HG02840 (cell line): ENCODE data around the gene POLR2I.
"Not testable (repeated sequence)": the region's sequence is repeated elsewhere in the genome, so short reads cannot be mapped to it uniquely, and the experiment has no call there.

Experiments used
- ATAC-seq: cut with Tn5 transposase; IDR thresholded peaks from one replicate; pipeline ENCODE4 v1.9.1; 2021; ENCODE audit warnings: mild to moderate bottlenecking, moderate library complexity, moderate number of reproducible peaks; ENCODE audit not compliant: unreplicated experiment, low FRiP score

Gene POLR2I

GRCh38 chr19:36068810-36069499 is 45.7 kb downstream of the POLR2I start:
- ATAC-seq, result not testable (repeated sequence)

GRCh38 chr19:36067681-36068080 is 47.0 kb downstream of the POLR2I start:
- ATAC-seq, result no peak

GRCh38 chr19:36064826-36065225 is 49.8 kb downstream of the POLR2I start:
- no peak for ATAC-seq
